IPS-NIHi7 (cell line): Measurements from ENCODE around the gene KCNG2.

Experiments
- DNase-seq: peaks from one replicate; pipeline ENCODE4 v3.0.0; 2012; ENCODE audit warnings: mixed read lengths; ENCODE audit errors: extremely low spot score

Gene KCNG2

GRCh38 chr18:79906706-79907105 lies 109.0 kb downstream of the KCNG2 start:
- no peak for DNase-seq

- no peak for DNase-seq
Measured at GRCh38 chr18:79910563-79911343, 113.0 kb downstream of the KCNG2 start.

DNA sequence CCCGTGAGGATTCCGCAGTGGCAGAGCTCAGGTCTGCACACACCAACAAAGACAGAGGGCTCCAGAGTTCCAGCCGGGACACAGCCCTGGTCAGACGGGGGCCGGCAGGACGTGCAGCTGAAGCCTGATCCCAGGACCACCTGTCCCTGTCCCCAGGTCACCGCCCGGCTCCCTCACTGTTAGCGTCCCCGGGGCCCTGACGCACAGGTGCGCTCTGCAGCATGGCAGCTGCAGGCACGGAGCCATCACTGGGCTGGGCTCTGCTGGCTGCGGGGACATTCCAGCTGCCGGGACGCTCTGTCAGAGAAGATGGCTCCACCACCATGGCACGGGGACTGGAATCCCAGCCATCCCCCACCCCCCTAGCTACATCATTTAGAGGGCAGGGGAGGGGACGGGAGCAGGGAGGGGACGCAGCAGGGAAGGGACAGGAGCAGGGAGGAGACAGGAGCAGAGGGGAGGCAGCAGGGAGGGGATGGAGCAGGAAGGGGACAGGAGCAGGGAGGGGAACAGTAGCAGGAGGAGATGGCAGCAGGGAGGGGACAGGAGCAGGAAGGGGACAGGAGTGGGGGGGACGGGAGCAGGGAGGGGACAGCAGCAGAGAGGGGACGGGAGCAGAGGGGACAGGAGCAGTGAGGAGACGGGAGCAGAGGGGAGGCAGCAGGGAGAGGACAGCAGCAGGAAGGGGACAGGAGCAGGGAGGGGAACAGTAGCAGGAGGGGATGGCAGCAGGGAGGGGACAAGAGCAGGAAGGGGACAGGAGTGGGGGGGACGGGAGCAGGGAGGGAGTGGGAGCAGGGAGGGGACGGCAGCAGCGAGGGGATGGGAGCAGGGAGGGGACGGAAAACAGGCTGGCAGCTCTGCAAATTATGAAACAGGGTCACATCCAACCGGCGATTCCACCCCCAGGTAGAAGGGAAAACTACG lies 113.9 kb downstream of the KCNG2 start:
- peak; percentile 67 for DNase-seq

DNA sequence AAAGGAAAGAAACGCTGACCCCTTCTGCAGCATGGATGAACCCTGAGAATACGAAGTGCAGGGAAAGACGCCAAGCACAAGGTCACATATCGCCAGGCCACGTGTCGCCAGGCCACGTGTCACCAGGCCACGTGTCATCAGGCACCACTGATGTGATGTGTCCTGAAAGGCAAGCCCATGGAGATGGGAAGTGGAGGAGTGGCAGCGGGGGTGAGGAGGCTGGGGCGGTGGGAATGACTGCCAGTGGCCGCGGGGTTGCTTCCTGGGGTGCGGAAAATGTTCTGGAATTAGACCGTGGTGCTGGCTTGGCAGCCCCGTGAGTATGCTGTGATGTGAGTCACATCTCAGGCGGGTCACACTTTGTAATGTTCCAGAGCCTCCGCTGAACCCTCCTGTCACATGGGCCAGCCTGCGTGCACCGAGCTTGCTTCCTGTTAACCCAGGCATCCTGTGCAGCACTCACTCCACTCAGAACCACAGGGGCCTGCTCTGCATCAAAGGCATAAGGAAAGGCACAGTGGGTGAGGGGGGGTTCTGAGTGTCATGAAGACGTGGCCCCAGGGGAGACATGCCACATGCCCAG lies 114.8 kb downstream of the KCNG2 start:
- DNase-seq: no peak

GRCh38 chr18:79912994-79913831 lies 115.5 kb downstream of the KCNG2 start:
- peak; percentile 8 for DNase-seq

DNA sequence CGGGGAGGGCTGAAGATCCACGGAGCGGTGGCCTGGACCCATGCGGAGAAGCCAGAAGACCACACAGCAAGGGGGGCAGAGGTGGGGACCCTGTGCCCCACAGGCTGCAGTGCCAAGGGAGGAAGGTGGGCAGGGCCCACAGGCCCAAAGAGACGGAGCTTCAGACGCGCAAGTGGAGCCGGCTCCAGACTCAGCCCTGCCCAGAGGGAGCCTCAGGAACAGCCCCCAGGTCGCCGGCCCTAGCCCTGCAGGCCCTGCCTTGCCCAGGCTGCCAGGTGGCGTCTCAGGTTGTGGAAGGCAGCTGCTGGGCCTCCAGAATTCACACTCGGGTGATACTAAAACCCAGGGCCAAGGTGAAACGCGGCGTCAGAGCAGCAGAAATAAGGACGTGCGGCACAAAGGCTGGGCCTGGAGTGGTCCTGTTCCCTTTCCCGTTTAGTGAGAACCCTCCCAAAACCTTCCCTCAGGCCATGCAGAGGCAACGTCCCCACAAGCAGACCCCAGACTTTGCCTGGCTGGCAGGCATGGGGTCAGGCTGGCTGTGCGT lies 116.9 kb downstream of the KCNG2 start:
- DNase-seq: peak; percentile 10

GRCh38 chr18:79915161-79916127 lies 117.7 kb downstream of the KCNG2 start:
- DNase-seq: peak; percentile 44

DNA sequence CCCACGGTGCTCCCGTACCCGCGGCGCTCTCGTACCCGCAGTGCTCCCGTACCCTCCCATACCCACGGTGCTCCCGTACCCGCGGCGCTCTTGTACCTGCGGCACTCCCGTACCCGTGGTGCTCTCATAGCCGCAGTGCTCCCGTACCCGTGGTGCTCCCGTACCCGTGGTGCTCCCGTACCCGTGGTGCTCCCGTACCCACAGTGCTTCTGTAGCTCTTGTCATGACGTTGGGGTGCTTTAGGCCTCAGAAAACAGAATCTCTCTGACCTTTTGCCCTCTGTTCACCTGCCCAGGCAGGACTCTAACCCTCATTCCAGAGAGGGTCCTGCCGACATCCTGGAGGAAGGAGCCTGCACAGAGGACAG lies 118.4 kb downstream of the KCNG2 start:
- no peak for DNase-seq

DNA sequence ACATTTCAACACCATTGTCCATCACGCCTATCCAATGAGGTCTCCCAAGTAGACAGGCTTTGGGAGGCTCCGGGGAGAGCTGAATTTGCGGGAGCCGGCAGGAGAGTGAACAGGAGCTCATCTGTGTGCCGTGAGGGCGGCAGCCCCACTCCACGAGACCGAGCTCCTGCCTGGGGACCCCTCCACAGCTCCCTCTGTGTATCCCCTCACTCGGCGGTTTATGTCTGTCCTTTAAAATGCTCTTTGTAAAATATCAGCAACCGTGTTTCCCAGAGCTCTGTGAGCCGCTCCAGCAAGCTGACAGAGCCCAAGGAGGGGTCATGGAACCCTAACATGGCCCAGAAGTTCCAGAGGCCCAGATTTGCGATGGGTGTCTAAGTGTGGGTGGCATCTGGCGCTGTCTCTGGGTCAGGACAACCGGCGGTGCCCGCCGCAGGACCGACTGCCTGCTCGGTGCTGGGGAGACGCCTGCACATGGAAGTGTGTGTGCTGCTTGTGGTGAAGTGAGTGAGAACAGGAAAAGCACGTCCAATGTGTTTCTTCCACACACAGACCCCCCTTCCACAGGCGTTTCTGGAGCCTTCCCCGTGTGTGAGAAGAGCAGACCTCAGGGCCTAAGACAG lies 118.9 kb downstream of the KCNG2 start:
- no peak for DNase-seq

DNA sequence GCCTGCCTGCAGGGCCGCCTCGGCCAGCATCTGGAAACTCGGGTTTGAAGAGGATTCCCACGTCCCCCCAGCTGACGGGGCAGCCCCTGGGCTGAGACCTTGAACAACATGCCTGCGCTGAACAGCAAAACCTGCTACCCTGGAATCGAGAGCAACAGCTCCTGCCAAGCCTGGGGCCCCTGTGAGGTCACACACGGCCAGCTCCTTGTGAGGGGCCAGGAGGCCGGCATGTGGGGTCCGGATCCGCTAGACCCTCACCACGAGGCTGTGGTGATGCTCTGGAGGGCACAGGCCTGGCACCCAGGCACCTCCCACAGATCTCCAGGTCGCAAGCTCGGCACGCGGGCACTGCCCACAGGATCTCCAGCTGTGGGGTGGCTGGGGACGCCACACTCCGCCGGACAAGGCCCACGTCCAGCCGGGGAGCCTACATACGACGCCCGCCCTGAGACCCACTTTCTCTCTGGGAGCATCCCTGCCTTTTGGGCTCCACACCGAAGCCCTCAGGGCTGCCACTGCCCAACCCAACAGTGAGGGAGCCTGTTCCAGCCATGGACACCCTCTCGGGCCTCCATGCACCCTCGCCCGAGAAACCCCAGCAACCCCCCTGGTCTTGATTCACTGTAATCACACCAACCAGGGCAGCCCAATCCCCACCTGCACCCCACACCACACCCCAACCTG lies 119.6 kb downstream of the KCNG2 start:
- no peak for DNase-seq

- no peak for DNase-seq
Measured at GRCh38 chr18:79917853-79918614, 120.3 kb downstream of the KCNG2 start.

DNA sequence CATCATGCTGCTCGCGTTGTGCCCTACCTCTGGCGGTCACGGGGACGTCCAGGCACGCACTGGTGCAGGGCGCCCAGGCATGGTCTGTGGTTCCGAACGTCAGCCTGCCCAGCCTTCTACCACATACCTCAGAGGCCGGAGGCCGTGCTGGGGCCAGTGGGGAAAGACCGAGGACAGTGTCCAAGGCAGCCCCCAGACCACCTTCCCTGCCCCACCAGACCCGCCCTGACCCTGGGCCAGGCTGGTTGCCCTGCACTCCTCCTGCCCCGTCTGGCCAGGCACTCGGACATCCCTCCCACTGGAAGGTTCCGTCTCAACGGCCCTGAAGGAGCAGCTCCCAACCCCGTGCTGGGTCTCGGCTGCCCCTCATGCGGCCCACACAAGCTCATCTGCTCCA lies 120.9 kb downstream of the KCNG2 start:
- no peak for DNase-seq

DNA sequence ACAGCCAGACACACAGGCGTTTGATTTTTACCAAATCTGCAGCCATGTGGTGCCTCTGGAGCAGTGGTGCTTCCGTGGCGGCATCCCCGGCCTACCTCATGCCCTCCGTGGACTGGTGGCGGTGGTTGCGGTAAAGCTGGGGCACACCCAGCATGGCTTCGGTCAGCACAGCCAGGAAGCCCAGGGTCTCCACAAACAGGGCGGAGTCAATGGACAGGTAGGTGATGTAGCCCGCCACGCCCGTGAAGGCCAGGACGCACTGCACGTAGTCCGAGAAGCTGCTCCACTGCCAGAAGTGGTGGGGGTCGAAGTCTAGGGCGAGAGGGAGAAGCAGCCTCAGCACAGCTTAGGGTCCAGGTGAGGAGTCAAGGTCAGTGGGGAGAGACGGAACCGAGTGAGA lies 121.4 kb downstream of the KCNG2 start:
- no peak for DNase-seq

DNA sequence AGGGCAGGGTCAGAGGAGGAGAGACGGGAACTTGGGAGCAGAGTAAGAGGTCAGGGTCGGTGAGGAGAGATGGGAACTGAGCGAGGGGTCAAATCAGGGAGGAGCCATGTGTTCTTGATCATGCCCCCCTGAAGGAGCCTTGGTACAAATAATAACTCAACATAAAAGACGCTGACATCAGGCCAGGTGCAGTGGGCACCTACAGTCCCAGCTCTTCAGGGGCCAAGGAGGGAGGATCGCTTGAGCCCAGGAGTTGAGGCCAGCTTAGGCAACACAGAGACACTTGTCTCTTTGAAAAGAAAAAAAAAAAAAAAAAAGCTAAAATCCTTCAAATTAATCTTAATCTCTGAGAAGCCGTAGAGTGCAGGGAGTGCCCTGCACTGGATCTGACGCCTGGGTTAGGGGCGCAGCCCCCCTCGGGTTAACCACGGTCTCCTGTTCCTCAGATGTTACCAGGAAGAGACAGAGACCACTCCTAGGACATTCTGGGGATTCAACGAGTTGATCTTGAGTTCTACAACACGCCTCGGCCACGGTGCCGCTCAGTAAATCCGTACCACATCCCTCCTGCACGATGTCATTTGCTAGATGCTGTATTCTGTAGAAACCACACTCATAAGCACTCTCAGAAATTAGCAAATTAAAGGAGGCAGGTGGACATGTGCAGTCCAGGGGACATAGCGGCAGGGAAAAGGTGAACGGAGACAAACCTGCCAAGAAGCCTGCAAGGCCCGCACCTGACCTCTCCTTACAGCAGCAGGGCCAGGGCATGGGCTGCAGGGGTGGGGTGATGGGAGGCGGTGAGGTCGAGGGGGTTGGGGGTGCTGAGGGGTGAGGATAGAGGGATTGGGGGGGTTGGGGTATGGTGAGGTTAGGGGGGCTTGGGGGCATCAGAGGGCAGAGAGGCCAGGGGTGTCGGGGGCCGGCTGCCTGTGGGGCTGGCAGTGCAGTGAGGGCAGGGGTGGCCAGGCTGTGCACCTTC lies 124.5 kb downstream of the KCNG2 start:
- DNase-seq: no peak

DNA sequence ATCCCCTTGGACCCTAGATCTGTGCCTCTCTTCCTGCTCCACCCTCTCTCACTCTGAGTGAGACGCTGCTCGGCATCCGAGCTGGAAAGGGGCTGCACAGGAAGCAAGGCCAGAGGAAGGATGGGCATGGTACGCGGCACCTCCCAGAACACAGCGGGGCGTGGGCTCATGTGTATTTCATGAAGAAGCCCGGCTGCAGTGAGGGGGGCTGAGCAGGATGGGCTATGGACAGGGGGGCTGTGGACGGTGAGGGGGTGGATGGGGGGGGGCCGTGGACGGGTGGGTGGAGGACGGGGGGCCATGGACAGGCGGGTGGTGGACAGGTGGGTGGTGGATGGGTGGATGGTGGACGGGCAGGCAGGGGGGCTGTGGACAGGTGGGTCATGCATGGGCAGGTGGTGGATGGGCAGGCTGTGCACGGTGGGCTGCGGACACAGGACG lies 125.3 kb downstream of the KCNG2 start:
- no peak for DNase-seq

GRCh38 chr18:79923896-79924585 lies 126.3 kb downstream of the KCNG2 start:
- no peak for DNase-seq
